ENCODE results near the gene NME9. TPM values are rescaled to one million over a fixed set of nuclear protein-coding genes. Genes with fewer than 3 reads are reported as not detected.

The NME9 gene
- total RNA-seq, 5 donors from 2014 or later (not counting 1 experiment from before 2014, with no cell fraction given) = 0.51 to 1.3 (median 0.88) TPM

GRCh38 chr3:138336454-138336999 lies 6.9 kb upstream of the NME9 start:
- peaks cover 0 to 5% (median 3%) of the 10 kb centered on the region in 3 donors for H3K4me1 Mint-ChIP-seq
- Histone ChIP-seq H3K4me3 (ENCODE audit: control insufficient read depth in 1 of 2, extremely low read depth in 1 of 2, low read length in 1 of 2) (no peak overlapping the region), H3K36me3 (ENCODE audit: control insufficient read depth in 2 of 2, extremely low read depth in 1 of 2, insufficient read depth in 1 of 2, low read length in 1 of 2) (no peaks in the 10 kb centered on the region), H3K9me3 (no peaks in the 10 kb centered on the region), H3K27me3 (replicated peaks in 1 of 2; ENCODE audit: control insufficient read depth in 2 of 2, extremely low read depth in 1 of 2, insufficient read depth in 2 of 2, low read length in 1 of 2) (peaks cover 0 to 3% of the 10 kb centered on the region in 2 experiments), H3K4me1 (ENCODE audit: control insufficient read depth in 1 of 2, extremely low read depth in 1 of 2, insufficient read depth in 2 of 2, low read length in 2 of 2) (no peaks in the 10 kb centered on the region), H3K27ac (ENCODE audit: low read length) (no peak overlapping the region)
- WGBS (ENCODE audit: insufficient coverage) = 90% methylated on average over 1 of the region's 4 CpGs
- CTCF ChIA-PET = interaction anchor here in 1 of 2 donors (0.7 kb wide), 1 partner anchor 10 kb away, joined by 4 read pairs; no protein-coding TSS in a partner anchor
- no peak for ATAC-seq (replicated peaks in 1 of 4)
- H3K27ac Mint-ChIP-seq = no peak overlapping the region
- peaks cover 2 to 3% of the 10 kb centered on the region in 2 donors for H3K27me3 Mint-ChIP-seq
- H3K9me3 Mint-ChIP-seq = no peaks in the 10 kb centered on the region
- H3K4me3 Mint-ChIP-seq = no peak overlapping the region
- H3K36me3 Mint-ChIP-seq = no peaks in the 10 kb centered on the region
- POLR2A ChIA-PET = interaction anchor here in 1 of 2 donors (0.7 kb wide), 1 partner anchor 16 kb away, joined by 13 read pairs; no protein-coding TSS in a partner anchor
- DNase-seq = no peak

GRCh38 chr3:138334608-138335007 lies 5.0 kb upstream of the NME9 start:
- Histone ChIP-seq H3K36me3 (ENCODE audit: control insufficient read depth in 2 of 2, extremely low read depth in 1 of 2, insufficient read depth in 1 of 2, low read length in 1 of 2) (no peaks in the 10 kb centered on the region), H3K4me1 (ENCODE audit: control insufficient read depth in 1 of 2, extremely low read depth in 1 of 2, insufficient read depth in 2 of 2, low read length in 2 of 2) (peaks cover 0 to 5% of the 10 kb centered on the region in 2 experiments), H3K27me3 (replicated peaks in 1 of 2; ENCODE audit: control insufficient read depth in 2 of 2, extremely low read depth in 1 of 2, insufficient read depth in 2 of 2, low read length in 1 of 2) (peaks cover 0 to 3% of the 10 kb centered on the region in 2 experiments), H3K9me3 (no peaks in the 10 kb centered on the region), H3K4me3 (ENCODE audit: control insufficient read depth in 1 of 2, extremely low read depth in 1 of 2, low read length in 1 of 2) (no peak overlapping the region), H3K27ac (ENCODE audit: low read length) (no peak overlapping the region)
- Mint-ChIP-seq H3K27me3 (peaks cover 0 to 2% of the 10 kb centered on the region in 2 donors), H3K4me3 (no peak overlapping the region), H3K9me3 (no peaks in the 10 kb centered on the region), H3K36me3 (no peaks in the 10 kb centered on the region), H3K27ac (no peak overlapping the region), H3K4me1 (peaks cover 8 to 13% (median 10%) of the 10 kb centered on the region in 3 donors)
- CTCF ChIA-PET = interaction anchor here in 1 of 2 donors (1.1 kb wide), 1 partner anchor 11 kb away, joined by 11 read pairs; no protein-coding TSS in a partner anchor
- ATAC-seq (replicated peaks in 1 of 4) (no peak), DNase-seq (no peak)
- no CpG with 5 or more reads among the region's 4 CpGs for WGBS (ENCODE audit: insufficient coverage)
- POLR2A ChIA-PET = interaction anchor here in 1 of 2 donors (0.5 kb wide), 1 partner anchor 123 kb away, joined by 3 read pairs; no protein-coding TSS in a partner anchor

GRCh38 chr3:138332472-138333073 lies 2.9 kb upstream of the NME9 start:
- Histone ChIP-seq H3K4me3 (ENCODE audit: control insufficient read depth in 1 of 2, extremely low read depth in 1 of 2, low read length in 1 of 2) (no peak overlapping the region), H3K9me3 (no peaks in the 10 kb centered on the region), H3K4me1 (ENCODE audit: control insufficient read depth in 1 of 2, extremely low read depth in 1 of 2, insufficient read depth in 2 of 2, low read length in 2 of 2) (peaks cover 7 to 15% of the 10 kb centered on the region in 2 experiments), H3K27ac (ENCODE audit: low read length) (no peak overlapping the region), H3K36me3 (ENCODE audit: control insufficient read depth in 2 of 2, extremely low read depth in 1 of 2, insufficient read depth in 1 of 2, low read length in 1 of 2) (no peaks in the 10 kb centered on the region), H3K27me3 (replicated peaks in 1 of 2; ENCODE audit: control insufficient read depth in 2 of 2, extremely low read depth in 1 of 2, insufficient read depth in 2 of 2, low read length in 1 of 2) (no peaks in the 10 kb centered on the region)
- Mint-ChIP-seq H3K4me1 (peaks cover 18 to 29% (median 25%) of the 10 kb centered on the region in 3 donors), H3K27ac (no peak overlapping the region), H3K9me3 (no peaks in the 10 kb centered on the region), H3K36me3 (no peaks in the 10 kb centered on the region), H3K4me3 (no peak overlapping the region), H3K27me3 (peaks cover 0 to 2% of the 10 kb centered on the region in 2 donors)
- POLR2A ChIA-PET = no interaction called here
- ATAC-seq (replicated peaks in 1 of 4) (no peak), DNase-seq (peak in 1 of 35 experiments; percentile 45)
- WGBS (ENCODE audit: insufficient coverage) = no CpG with 5 or more reads among the region's 4 CpGs
- CTCF ChIA-PET = no interaction called here

- H3K4me3 Mint-ChIP-seq = no peak overlapping the region
- ATAC-seq (replicated peaks in 1 of 4) (no peak), DNase-seq (peak in 1 of 35 experiments; percentile 25)
Measured at GRCh38 chr3:138331143-138331894, 1.7 kb upstream of the NME9 start.

GRCh38 chr3:138329984-138330293 lies 288 bp upstream of the NME9 start:
- WGBS (ENCODE audit: insufficient coverage) = 5% methylated on average over 3 of the region's 7 CpGs
- DNase-seq = no peak
- Histone ChIP-seq H3K27ac (ENCODE audit: low read length) (peak overlapping the region; percentile 74), H3K9me3 (no peaks in the 10 kb centered on the region), H3K4me1 (ENCODE audit: control insufficient read depth in 1 of 2, extremely low read depth in 1 of 2, insufficient read depth in 2 of 2, low read length in 2 of 2) (peaks cover 7 to 15% of the 10 kb centered on the region in 2 experiments), H3K4me3 (ENCODE audit: control insufficient read depth in 1 of 2, extremely low read depth in 1 of 2, low read length in 1 of 2) (peak overlapping the region; percentile 81 to 84), H3K36me3 (ENCODE audit: control insufficient read depth in 2 of 2, extremely low read depth in 1 of 2, insufficient read depth in 1 of 2, low read length in 1 of 2) (no peaks in the 10 kb centered on the region), H3K27me3 (replicated peaks in 1 of 2; ENCODE audit: control insufficient read depth in 2 of 2, extremely low read depth in 1 of 2, insufficient read depth in 2 of 2, low read length in 1 of 2) (no peaks in the 10 kb centered on the region)
- ChIA-PET POLR2A (no interaction called here), CTCF (interaction anchor here (0.7 to 1.7 kb wide), 2 partner anchors 25 to 143 kb away, joined by 3 to 8 read pairs; partner anchors contain the start of gene ARMC8 (in 1 of the 2))
- Mint-ChIP-seq H3K9me3 (no peaks in the 10 kb centered on the region), H3K36me3 (no peaks in the 10 kb centered on the region), H3K4me3 (peak overlapping the region; percentile 90 to 95 (median 95)), H3K27ac (peak overlapping the region; percentile 85 to 88), H3K4me1 (peaks cover 21 to 31% (median 28%) of the 10 kb centered on the region in 3 donors), H3K27me3 (no peaks in the 10 kb centered on the region)
- no peak for ATAC-seq (replicated peaks in 1 of 4)

More at GRCh38 chr3:138331143-138331894, 1.7 kb upstream of the NME9 start:
- H3K36me3 Mint-ChIP-seq = no peaks in the 10 kb centered on the region
- Histone ChIP-seq H3K27ac (ENCODE audit: low read length) (no peak overlapping the region), H3K9me3 (no peaks in the 10 kb centered on the region), H3K36me3 (ENCODE audit: control insufficient read depth in 2 of 2, extremely low read depth in 1 of 2, insufficient read depth in 1 of 2, low read length in 1 of 2) (no peaks in the 10 kb centered on the region), H3K4me1 (ENCODE audit: control insufficient read depth in 1 of 2, extremely low read depth in 1 of 2, insufficient read depth in 2 of 2, low read length in 2 of 2) (peaks cover 7 to 15% of the 10 kb centered on the region in 2 experiments), H3K4me3 (ENCODE audit: control insufficient read depth in 1 of 2, extremely low read depth in 1 of 2, low read length in 1 of 2) (no peak overlapping the region), H3K27me3 (replicated peaks in 1 of 2; ENCODE audit: control insufficient read depth in 2 of 2, extremely low read depth in 1 of 2, insufficient read depth in 2 of 2, low read length in 1 of 2) (no peaks in the 10 kb centered on the region)
- 86% methylated on average over 6 of the region's 6 CpGs for WGBS (ENCODE audit: insufficient coverage)
- H3K27me3 Mint-ChIP-seq = peaks cover 0 to 2% of the 10 kb centered on the region in 2 donors
- H3K27ac Mint-ChIP-seq = peak overlapping the region in 1 of 2 donors; percentile 1
- no peaks in the 10 kb centered on the region for H3K9me3 Mint-ChIP-seq
- POLR2A ChIA-PET = no interaction called here
- peaks cover 18 to 30% (median 27%) of the 10 kb centered on the region in 3 donors for H3K4me1 Mint-ChIP-seq
- CTCF ChIA-PET = interaction anchor here (0.6 to 1.7 kb wide), 5 partner anchors 16 to 144 kb away, joined by 3 to 9 read pairs (median 5); partner anchors contain the start of genes ARMC8 (in 1 of the 2) and MRAS (in 1 of the 2)

- ChIA-PET POLR2A (no interaction called here), CTCF (interaction anchor here (0.5 to 1.4 kb wide), 7 partner anchors 8 to 597 kb away, joined by 3 read pairs; no protein-coding TSS in a partner anchor)
- Mint-ChIP-seq H3K27ac (peak overlapping the region; percentile 78 to 94), H3K9me3 (no peaks in the 10 kb centered on the region), H3K36me3 (no peaks in the 10 kb centered on the region), H3K27me3 (no peaks in the 10 kb centered on the region), H3K4me3 (peak overlapping the region; percentile 41 to 90 (median 68)), H3K4me1 (peaks cover 32 to 44% (median 42%) of the 10 kb centered on the region in 3 donors)
- Histone ChIP-seq H3K4me1 (ENCODE audit: control insufficient read depth in 1 of 2, extremely low read depth in 1 of 2, insufficient read depth in 2 of 2, low read length in 2 of 2) (peaks cover 7 to 16% of the 10 kb centered on the region in 2 experiments), H3K27ac (ENCODE audit: low read length) (no peak overlapping the region), H3K36me3 (ENCODE audit: control insufficient read depth in 2 of 2, extremely low read depth in 1 of 2, insufficient read depth in 1 of 2, low read length in 1 of 2) (no peaks in the 10 kb centered on the region), H3K9me3 (no peaks in the 10 kb centered on the region), H3K27me3 (replicated peaks in 1 of 2; ENCODE audit: control insufficient read depth in 2 of 2, extremely low read depth in 1 of 2, insufficient read depth in 2 of 2, low read length in 1 of 2) (no peaks in the 10 kb centered on the region), H3K4me3 (ENCODE audit: control insufficient read depth in 1 of 2, extremely low read depth in 1 of 2, low read length in 1 of 2) (no peak overlapping the region)
- ATAC-seq (replicated peaks in 1 of 4) (no peak), DNase-seq (no peak)
- no CpG with 5 or more reads among the region's 2 CpGs for WGBS (ENCODE audit: insufficient coverage)
Measured at GRCh38 chr3:138328341-138328740, 1.3 kb downstream of the NME9 start.

Measured in T-cell (primary cell).